GM19324 (cell line): ENCODE data around the gene BCLAF1.
"Not testable (repeated sequence)": the region's sequence is repeated elsewhere in the genome, so short reads cannot be mapped to it uniquely, and the experiment has no call there.

Source experiments
- ATAC-seq: cut with Tn5 transposase; IDR thresholded peaks from one replicate; pipeline ENCODE4 v1.9.1; 2021; ENCODE audit warnings: mild to moderate bottlenecking, moderate library complexity; ENCODE audit not compliant: unreplicated experiment, low FRiP score

BCLAF1 gene

DNA sequence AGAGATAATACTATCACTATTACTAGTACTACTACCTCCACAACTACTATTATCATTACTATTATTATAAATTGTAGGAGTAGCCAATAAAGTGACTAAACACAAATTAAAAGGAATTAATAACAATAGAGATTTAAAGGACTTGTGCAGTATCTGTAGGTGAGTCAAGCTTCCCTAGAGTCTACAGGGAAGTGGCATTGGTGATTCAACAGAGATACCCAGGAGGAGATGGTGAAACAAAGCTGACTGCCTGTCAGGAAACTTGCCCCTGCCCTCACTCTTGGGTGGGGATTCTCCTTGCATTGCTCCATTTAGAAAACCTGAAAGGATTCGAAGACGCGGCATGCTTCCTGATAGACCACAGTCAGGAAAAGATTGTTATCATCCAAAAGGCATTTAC lies 23.3 kb upstream of the BCLAF1 start:
- ATAC-seq = no peak

DNA sequence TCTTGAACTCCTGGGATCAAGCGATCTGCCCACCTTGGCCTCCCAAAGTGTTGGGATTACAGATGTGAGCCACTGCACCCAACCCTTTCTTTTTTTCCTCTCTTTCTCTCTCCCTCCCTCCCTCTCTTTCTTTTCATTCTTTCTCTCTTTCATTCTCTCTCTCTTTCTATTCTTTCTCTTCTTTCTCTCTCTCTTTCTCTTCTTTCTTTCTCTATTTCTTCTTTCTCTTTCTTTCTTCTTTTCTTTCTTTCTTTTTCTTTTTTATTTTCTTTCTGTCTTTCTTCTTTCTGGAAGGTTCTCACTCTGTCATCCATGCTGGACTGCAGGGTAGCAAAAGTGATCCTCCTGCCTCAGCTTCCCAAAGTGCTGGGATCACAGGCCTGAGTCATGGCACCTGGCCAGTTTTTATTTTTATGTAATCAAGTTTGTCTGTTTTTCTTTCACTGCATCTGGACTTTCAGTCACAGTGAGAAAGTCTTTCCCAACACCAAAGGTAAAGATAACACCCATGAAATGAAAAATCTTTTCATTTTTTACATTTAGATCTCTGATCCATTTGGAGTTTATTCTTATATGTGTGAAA lies 20.2 kb upstream of the BCLAF1 start:
- no peak for ATAC-seq

DNA sequence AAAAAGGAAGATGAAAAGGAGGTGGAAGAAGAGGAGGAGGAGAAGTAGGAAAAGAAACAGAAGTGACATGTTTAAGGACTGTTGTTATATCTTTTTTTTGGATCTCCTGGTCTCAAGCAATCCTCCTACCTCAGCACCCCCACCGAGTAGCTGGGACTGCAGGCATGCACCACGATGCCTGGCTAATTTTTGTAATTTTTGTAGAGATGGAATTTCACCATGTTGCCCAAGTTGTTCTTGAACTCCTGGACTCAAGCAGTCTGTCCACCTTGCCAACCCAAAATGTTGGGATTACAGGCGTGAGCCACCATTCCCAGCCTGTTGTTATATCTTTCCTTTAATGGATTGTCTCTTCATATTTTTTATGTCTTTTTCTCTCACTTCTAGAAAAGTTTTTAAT lies 19.5 kb upstream of the BCLAF1 start:
- no peak for ATAC-seq

DNA sequence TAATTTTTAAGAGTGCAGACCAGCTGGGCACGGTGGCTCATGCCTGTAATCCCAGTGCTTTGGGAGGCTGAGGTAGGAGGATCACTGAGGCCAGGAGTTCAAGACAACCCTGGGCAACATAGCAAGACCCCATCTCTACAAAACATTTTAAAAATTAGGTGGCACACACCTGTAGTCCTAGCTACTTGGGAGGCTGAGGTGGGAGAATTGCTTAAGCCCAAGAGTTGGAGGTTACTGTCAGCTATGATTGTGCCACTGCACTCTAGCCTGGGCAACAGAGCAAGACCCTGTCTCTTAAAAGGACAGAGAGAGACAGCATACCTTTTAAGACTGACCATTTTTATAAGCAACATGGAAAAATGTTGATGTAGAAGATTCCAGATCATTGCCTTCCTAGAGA lies 18.8 kb upstream of the BCLAF1 start:
- ATAC-seq = not testable (repeated sequence)

DNA sequence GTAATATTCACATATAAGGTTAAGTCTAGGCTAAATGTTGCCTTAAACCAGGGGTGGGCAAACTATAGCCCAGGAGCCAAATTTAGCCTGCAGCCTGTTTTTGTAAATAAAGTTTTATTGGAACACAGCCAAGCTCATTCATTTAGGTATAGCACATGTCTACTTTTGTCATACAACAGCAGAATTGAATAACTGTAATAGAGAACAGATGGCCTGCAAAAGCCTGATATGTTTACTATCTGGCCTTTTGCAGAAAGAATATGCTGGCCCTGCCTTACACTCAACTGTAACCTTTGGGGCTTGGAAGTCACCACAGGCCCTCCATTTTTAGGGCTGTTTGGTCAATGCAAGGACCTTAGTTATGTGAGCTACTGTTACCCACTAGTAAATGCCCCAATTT lies 17.7 kb upstream of the BCLAF1 start:
- ATAC-seq = no peak

DNA sequence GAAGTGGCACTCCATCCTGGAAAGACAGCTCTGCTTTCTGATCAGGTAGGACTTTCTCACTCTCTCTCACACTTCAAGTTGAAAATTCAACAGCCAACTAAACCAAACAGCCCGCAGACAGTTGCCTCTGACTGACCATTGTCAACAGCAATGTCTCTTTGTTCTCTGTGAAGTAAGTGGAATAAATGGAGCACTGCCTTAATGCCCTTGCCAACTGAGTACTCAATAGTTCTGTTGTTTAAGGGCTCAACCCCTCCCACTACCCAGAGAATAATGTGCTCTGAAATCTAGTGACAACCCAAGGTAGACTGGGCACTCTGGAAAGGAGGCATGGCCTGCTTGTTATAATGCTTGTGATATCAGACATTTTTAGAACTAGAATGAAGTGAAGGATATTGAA lies 16.8 kb upstream of the BCLAF1 start:
- no peak for ATAC-seq

DNA sequence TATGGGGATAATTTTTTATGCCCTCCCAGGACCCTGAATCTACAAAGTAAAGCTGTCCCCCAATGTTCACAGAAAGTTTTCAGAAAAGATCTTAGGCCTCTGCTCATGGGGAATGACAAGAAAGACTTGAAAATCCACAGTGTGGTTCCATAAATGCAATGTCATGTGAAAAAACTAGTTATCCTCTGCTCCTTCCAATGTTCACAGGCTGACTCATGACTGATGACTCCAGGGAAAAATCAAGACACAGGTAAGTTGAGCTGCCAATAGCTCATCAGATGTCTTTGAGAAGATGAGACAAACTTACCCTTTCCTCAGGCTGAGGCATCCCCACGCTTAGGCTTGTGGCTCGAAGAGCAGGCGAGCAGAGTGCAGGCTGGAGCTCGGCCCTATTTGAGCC lies 14.8 kb upstream of the BCLAF1 start:
- ATAC-seq = no peak

DNA sequence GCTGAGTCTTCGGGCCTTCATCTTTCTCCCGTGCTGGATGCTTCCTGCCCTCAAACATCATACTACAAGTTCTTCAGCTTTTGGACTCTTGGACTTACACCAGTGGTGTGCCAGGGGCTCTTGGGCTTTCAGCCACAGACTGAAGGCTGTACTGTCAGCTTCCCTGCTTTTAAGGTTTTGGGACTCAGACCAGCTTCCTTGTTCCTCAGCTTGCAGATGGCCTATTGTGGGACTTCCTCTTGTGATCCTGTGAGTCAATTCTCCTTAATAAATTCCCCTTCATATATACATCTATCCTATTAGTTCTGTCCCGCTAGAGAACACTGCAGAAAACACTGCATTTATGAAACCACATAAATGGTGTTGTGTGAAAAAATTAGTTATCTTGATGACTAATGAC lies 13.9 kb upstream of the BCLAF1 start:
- ATAC-seq = no peak

DNA sequence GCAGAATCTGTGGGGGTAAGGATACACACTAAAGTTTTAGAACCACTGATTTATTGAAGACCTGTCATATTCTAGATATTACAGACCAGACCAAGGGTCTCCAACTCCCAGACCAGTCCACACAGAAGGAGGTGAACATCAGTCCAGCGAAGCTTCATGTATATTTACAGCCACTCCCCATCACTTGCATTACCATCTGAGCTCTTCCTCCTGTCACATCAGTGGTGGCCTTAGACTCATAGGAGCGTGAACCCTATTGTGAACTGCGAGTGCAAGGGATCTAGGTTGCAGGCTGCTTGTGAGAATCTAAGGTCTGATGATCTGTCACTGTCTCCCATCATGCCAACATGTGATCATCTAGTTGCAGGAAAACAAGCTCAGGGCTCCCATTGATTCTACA lies 5.0 kb upstream of the BCLAF1 start:
- ATAC-seq = no peak

DNA sequence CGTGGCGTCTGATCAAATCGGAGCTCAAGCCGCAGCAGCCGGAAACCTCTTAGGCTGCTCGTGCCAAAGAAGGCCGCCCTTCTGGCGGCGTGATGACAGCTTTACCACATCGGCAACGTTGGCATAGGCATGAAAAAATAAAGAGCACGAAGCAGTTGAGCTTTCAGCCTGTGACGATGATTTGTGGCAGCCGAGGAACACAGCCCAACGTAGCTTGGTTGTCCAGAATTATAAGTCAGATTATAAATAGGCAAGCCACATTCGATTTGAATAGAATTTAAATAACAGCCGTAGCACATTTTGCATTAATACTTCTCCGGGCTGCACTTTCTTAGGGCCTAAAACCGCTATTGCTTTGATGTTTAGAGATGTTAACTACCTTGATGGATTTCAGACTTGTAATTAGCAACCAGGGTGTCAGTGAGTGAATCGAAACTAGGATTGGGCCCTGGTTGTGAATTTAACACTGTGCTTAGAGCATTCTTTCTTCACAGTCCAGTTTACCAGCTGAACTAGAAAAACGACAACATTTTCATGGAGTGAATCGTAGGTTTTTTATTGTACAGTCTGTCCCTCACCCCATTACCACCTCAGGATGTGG lies 864 bp upstream of the BCLAF1 start:
- peak; percentile 21 for ATAC-seq

DNA sequence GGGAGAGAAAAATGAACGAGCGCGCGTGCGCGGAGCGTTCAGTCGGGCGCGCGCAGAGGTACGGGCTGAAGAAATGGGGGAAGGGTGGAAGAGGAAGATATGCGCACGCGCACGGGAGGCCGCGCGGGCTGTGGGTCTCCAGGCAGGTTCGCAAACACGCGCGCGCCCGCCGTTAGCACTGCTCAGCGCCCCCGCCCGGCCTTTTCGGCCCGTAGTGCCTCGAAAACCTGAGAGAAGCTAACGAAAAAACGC lies 393 bp downstream of the BCLAF1 start:
- ATAC-seq = peak; percentile 55

DNA sequence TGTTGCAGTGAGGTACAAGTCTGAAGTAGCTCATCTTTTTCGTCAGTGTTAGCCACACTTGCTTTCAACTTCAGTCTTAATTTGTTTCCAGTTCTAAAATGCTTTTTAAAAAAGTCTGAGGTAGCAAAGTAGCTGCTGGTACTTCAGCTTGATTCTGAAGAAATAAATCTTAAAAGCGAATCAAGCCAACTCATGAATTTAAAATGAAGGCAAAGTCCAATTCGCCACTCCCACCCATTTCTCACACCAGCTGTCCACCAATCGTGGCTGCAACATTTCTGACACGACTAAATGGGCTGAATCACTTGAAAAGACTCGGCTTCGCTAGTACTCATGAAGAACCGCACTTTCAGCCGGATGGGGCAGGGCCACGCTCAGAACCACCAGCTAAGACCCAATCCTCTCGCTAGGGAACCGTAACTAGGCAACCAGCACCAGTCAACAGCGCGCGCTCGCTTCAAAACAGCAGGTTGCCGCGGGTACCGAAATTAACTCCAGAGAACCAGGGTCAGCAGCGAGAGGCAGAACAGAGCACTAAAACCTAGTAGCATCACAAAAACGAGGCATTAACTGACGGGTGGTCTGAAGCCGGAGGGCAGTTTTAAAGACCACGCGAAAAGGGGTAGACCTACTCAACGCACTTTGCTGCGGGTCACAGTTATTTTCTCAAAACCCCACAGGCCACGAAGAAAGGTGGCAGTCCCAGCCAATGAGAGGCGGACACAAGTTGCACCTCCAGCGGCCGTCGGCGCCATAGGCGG lies 900 bp downstream of the BCLAF1 start:
- peak; percentile 33 for ATAC-seq

DNA sequence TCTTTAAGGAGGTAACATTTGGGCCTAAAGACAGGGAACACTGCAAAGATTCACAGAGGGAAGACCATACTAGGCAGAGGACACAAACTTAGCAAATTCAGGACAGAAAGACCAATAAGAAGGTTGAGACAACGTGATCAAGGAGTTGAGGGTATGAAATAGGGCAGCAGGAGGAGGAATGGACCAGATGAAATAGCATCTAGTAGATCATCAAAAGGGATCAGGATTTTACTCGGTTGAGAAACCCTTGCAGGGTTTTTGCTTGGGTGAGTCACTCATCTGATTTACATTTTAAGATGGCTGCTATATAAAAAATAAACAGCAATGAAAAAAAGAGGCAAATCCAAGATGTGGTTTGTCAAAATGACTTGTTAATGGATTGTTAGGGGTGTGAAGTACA lies 4.7 kb downstream of the BCLAF1 start:
- ATAC-seq = no peak

DNA sequence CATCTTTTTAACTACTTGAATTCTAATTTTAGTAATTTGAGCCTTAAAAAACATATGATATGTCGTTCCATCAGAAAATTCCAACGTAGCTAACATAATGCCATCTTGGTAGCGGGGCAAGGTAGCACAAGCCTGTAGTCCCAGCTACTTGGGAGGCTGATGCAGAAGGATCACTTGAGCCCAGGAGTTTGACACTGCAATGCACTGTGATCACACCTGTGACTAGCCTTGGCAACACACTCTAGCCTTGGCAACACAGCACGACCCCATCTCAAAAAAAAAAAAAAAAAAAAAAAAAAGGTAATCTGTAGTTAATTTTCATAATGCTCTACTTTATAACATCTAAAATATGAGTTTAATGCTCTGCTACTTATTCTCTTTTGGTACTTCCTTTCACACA lies 6.7 kb downstream of the BCLAF1 start:
- no peak for ATAC-seq

DNA sequence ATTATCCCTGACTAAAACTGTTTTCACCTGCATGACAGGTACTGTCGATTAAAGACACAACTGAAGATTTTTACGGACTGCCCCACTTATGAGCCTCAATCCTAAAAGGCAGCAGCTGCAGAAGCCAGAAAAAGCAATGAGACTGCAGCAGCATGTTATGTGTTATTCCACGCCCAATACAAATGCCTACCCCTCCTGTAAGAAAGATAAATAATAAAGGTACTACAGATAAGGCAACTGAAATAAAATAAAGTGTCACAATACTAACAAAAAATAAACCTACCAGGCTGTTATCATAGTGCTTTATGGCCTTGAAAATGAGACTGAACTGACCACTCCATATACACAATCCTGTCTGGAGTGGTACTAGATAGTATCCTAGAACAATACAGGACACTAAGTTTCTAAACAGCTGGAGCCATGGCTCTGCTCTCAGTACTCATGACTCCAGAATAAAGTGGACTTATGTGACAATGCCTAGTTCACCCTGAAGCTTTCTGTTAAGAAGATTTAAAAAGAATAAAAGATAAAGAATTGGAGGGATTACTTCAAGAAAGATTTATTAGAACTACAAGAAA lies 9.5 kb downstream of the BCLAF1 start:
- ATAC-seq = no peak

DNA sequence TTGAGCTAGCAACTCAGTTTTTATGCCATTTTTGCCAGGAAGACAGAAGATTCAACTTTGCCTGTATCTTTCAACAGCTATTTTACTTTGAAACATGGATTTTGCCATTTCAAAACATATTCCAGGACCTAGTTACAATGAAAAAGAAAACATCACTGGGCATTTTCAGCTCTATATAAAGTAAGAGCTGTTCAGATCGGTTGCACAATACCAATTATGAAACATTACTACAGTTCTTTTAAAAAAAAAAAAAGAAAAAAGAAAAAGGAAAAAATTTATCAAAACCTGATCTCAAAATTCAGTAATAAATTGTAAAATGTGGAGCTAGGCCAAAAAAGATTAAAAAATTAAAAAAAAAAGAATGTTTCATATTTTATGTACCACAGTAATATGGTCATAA lies 15.6 kb downstream of the BCLAF1 start:
- no peak for ATAC-seq

DNA sequence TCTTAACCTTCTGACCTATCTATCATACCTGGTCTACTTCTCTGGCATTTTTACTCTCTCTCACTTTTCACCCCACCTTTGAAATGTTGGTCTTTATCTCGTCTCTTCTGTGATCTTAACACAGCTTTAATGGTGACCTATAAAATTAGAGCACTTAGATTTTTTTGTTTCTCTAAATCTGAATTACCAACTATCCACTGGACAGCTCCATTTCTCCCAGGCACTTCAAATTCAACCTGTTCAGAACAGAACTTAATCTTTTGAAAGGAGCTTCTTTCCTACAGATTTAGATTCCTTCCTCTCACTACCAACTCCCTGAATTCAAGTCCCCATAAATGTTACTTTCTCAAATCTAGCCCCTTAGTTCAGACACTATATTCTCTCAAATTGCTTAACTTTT lies 24.5 kb downstream of the BCLAF1 start:
- ATAC-seq = no peak

DNA sequence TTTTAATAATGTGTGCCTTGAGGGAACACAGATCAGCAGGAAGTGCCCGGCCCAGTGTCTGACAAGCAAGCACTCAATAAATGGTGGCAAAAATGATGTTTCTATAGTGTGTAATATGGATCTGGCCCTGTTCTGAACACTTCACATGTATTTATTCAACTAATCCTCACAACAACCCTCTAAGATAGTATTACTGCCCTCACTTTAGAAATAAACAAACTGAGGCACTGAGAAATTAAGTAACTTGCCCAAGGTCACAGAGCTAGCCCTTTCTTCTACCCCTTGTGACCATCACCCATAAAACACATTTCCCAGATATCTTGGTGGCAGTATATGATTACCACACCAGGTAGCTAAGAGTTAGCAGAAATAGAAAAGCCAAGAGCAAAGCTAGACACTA lies 26.7 kb downstream of the BCLAF1 start:
- ATAC-seq = no peak

DNA sequence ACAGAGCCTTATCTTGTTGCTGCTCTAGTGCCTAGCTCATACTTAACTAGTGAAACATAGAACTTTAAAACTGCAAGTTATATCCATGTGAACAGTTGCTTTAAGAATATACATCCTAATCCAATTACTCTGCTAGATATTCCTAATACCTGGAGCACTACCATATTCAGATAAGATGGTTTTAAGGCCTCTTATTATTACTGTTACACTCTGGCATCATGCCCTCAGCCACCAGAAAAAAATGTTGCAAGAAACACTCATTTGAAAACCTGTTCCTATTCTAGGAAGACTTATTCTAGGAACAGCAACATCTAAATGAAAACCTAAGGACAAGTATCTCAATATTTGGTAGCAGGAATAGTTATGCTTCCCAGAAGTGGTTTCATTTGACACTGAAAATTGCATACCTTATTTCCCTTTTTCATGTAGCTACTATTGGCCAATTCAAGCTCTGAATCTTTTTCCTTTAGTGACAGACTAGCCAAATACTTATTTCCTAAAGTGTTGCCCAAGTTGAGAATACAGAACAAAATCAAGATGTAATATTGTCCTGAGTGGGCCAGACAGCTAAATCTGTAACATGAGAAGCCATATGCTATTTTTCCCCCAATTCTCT lies 34.7 kb downstream of the BCLAF1 start:
- no peak for ATAC-seq

DNA sequence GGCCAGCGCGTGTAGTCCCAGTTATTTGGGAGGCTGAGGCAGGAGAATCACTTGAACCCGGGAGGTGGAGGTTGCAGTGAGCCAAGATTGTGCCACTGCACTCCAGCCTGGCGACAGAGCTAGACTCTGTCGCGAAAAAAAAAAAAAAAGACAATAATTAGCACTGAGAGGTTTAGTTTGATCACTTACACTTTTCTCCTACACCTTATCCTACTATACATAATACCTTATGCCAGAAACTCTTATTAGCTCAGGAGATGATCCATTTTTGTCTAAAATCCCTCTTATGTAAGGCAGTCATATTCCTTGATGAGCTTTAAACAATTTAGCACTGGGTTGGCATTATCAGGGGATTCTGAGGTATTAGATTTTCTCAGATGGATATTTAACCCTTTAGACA lies 35.9 kb downstream of the BCLAF1 start:
- no peak for ATAC-seq

DNA sequence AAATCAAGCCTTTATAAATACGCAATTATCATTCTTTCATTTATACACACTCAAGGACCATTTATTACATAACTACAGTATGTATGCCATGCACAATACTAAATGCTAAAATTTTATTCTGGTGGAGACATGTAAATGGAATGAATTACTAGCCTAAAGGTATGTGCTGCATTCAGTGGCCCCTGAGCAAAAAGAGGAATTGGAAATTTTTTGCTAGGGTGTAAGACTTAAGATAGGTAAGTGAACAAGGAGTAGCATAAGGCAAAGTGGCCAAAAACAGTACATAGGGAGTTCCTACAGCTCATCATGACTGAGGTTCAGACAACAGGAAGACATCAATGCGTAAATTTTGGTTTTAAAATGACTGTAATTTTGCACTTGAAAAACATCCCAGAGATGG lies 37.2 kb downstream of the BCLAF1 start:
- no peak for ATAC-seq

DNA sequence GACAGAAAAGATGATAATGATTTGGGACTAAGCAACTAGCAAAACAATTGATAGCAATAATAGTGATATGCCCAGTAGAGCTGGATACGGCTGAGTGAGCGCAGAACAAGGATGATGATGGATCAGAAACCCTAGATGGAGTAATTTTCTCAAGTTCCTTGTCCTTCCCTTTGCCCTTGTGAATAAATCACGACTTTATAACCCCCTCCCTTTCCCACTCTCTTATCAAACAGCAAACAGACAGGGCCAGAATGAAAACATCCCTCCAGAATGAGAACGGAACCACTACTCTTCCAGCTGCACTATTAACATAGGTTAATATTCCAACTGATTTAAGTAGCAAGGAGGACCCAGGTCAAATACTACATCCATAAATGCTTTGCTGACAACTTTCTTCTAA lies 38.3 kb downstream of the BCLAF1 start:
- no peak for ATAC-seq
